ENCODE measurements around the gene ARHGAP26. TPM values are rescaled to one million over a fixed set of nuclear protein-coding genes. Genes with fewer than 3 reads are reported as not detected.

The ARHGAP26 gene
- total and polyA plus RNA-seq, 2 experiments from 2014 or later: 9.5 to 16.8 TPM

DNA sequence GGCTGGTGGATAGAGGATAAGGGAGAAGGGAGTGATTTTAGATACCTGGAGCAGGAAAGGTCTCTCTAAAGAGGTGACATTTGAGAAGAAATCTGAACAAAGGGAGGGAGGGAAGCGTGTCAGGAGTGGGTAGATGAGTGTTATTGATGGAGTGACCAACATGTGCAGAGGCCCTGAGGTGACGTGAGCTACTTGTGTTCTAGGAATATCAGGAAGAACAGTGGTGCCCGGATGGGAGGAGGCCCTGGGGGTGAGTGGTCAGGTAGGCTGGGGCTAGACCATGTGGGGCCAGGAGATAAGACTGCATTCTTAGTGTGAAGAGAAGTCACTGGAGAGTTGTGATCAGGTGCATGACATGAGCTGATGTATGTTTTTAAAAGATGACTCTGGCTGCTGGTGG lies 256.2 kb downstream of the ARHGAP26 start:
- Mint-ChIP-seq H3K36me3 (ENCODE audit: low read depth) (no peaks in the 10 kb centered on the region), H3K9me3 (no peaks in the 10 kb centered on the region), H3K27me3 (ENCODE audit: insufficient read depth, low read depth, poor library complexity) (peaks cover 7% of the 10 kb centered on the region), H3K4me1 (peaks cover 11% of the 10 kb centered on the region), H3K27ac (no peak overlapping the region), H3K4me3 (no peak overlapping the region)
- H3K4me3 ChIP-seq: no peak overlapping the region
- no peaks in the 10 kb centered on the region for H3K4me1 ChIP-seq (ENCODE audit: insufficient read depth)
- H3K4me2 ChIP-seq: no peak overlapping the region
- DNase-seq (ENCODE audit: low spot score) (no peak), ATAC-seq (no peak)
- H3K9me2 ChIP-seq (ENCODE audit: insufficient read depth): no peaks in the 10 kb centered on the region
- no peaks in the 10 kb centered on the region for H3F3A ChIP-seq (replicated peaks; ENCODE audit: low read depth)
- no peaks in the 10 kb centered on the region for H4K20me1 ChIP-seq (replicated peaks; ENCODE audit: insufficient read depth)
- H3K36me3 ChIP-seq (ENCODE audit: insufficient read depth): no peaks in the 10 kb centered on the region
- H2AFZ ChIP-seq: no peak overlapping the region
- TF ChIP-seq CREB1 (CRISPR knock-in tag; IDR thresholded peaks at IDR 0.05; ENCODE audit: low read depth): no peak
- no peak for TF ChIP-seq ZNF462 (CRISPR knock-in tag; IDR thresholded peaks at IDR 0.05)
- no peak for TF ChIP-seq REST (IDR thresholded peaks at IDR 0.05; ENCODE audit: unreplicated experiment)
- TF ChIP-seq STAT1 (IDR thresholded peaks at IDR 0.05; ENCODE audit: unreplicated experiment): no peak
- TF ChIP-seq JUNB (IDR thresholded peaks at IDR 0.05; ENCODE audit: unreplicated experiment): no peak
- TF ChIP-seq ETS1 (IDR thresholded peaks at IDR 0.05): no peak
- TF ChIP-seq NANOG (IDR thresholded peaks at IDR 0.05; ENCODE audit: borderline replicate concordance): no peak
- TF ChIP-seq EZH2 (IDR thresholded peaks at IDR 0.05; ENCODE audit: low read depth, unreplicated experiment): no peak
- no peak for TF ChIP-seq ZNF331 (CRISPR knock-in tag; IDR thresholded peaks at IDR 0.05; ENCODE audit: low read depth)
- no peak for TF ChIP-seq ZNF114 (CRISPR knock-in tag; IDR thresholded peaks at IDR 0.05)
- TF ChIP-seq POLR2AphosphoS5 (IDR thresholded peaks at IDR 0.05; ENCODE audit: low read depth): no peak
- TF ChIP-seq, protein P1, sequence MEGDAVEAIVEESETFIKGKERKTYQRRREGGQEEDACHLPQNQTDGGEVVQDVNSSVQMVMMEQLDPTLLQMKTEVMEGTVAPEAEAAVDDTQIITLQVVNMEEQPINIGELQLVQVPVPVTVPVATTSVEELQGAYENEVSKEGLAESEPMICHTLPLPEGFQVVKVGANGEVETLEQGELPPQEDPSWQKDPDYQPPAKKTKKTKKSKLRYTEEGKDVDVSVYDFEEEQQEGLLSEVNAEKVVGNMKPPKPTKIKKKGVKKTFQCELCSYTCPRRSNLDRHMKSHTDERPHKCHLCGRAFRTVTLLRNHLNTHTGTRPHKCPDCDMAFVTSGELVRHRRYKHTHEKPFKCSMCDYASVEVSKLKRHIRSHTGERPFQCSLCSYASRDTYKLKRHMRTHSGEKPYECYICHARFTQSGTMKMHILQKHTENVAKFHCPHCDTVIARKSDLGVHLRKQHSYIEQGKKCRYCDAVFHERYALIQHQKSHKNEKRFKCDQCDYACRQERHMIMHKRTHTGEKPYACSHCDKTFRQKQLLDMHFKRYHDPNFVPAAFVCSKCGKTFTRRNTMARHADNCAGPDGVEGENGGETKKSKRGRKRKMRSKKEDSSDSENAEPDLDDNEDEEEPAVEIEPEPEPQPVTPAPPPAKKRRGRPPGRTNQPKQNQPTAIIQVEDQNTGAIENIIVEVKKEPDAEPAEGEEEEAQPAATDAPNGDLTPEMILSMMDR (conservative IDR thresholded peaks at IDR 0.05; ENCODE audit: low read depth in 2 of 2): no peak
- no peak for TF ChIP-seq EZH2phosphoT487 (IDR thresholded peaks at IDR 0.05; ENCODE audit: unreplicated experiment)
- H3K79me2 ChIP-seq (replicated peaks; ENCODE audit: insufficient read depth): no peaks in the 10 kb centered on the region
- no peak overlapping the region for H3K27ac ChIP-seq (ENCODE audit: low read depth)
- H3K27me3 ChIP-seq (ENCODE audit: insufficient read depth): no peaks in the 10 kb centered on the region

All from GM23338 (cell line).